Esophagus (tissue), 2 donors: ENCODE data around the gene GUCY2C. TPM values are rescaled to one million over a fixed set of nuclear protein-coding genes. Genes with fewer than 3 reads are reported as not detected.
A peak's percentile ranks its signal among the peaks of the same experiment; 100 is the strongest.
"Not testable (repeated sequence)": the region's sequence is repeated elsewhere in the genome, so short reads cannot be mapped to it uniquely, and the experiment has no call there.

Experiments
- H3K27ac ChIP-seq, 2 donors: one replicate each; pipeline ENCODE4 v1.5.1; 2013; ENCODE audit warnings: low read depth in 2 of 2, mild to moderate bottlenecking in 2 of 2, inconsistent platforms in 1 of 2, low read length in 1 of 2, moderate library complexity in 1 of 2
- H3K27me3 ChIP-seq, 2 donors: one replicate each; pipeline ENCODE4 v1.6.1; 2013; ENCODE audit warnings: low read length in 2 of 2, control low read depth in 1 of 2, mild to moderate bottlenecking in 1 of 2; ENCODE audit not compliant: insufficient read depth in 2 of 2, control insufficient read depth in 1 of 2
- H3K36me3 ChIP-seq, 2 donors: one replicate each; pipeline ENCODE4 v1.6.1; 2013; ENCODE audit warnings: low read length in 1 of 2; ENCODE audit not compliant: control insufficient read depth in 2 of 2, insufficient read depth in 2 of 2
- H3K4me1 ChIP-seq, 2 donors: one replicate each; pipeline ENCODE4 v1.6.1; 2013; ENCODE audit warnings: low read length in 1 of 2; ENCODE audit not compliant: control insufficient read depth in 2 of 2, insufficient read depth in 2 of 2
- H3K4me3 ChIP-seq, 2 donors: one replicate each; pipeline ENCODE4 v1.5.1; 2013; ENCODE audit warnings: low read length in 2 of 2, mild to moderate bottlenecking in 2 of 2, low read depth in 1 of 2, moderate library complexity in 1 of 2
- H3K9me3 ChIP-seq, 2 donors: one replicate each; pipeline ENCODE4 v1.6.1; 2013; ENCODE audit warnings: mild to moderate bottlenecking in 2 of 2, low read depth in 1 of 2, low read length in 1 of 2, moderate library complexity in 1 of 2; ENCODE audit not compliant: control insufficient read depth in 2 of 2, insufficient read depth in 1 of 2
- WGBS, 2 donors: extraction: QIAGEN DNeasy Blood & Tissue Kit; methylation state at CpG; one replicate each; pipeline ENCODE4 v1.1.7; 2013; 5-methylcytosine and 5-hydroxymethylcytosine counted together
- polyA plus RNA-seq, 2 donors: library from polyadenylated mRNA; stranded (reverse); fragments of 200-250 nt; gene quantifications; one replicate each; pipeline ENCODE4 v1.2.3, GENCODE V29; 2013
- donor health status: healthy with polysubstance abuse.
- donor health status: Bipolar disorder and iron deficiency.

The GUCY2C gene
- polyA plus RNA-seq, 2 donors, result 0.05 to 0.39 TPM

GRCh38 chr12:14691560-14691959, 4.8 kb downstream of the GUCY2C start:
- Histone ChIP-seq H3K9me3 (peaks cover 0 to 4% of the 10 kb centered on the region in 2 donors), H3K4me3 (no peak overlapping the region), H3K4me1 (no peaks in the 10 kb centered on the region), H3K27ac (no peak overlapping the region), H3K27me3 (no peaks in the 10 kb centered on the region), H3K36me3 (no peaks in the 10 kb centered on the region)

- no peaks in the 10 kb centered on the region for H3K36me3 ChIP-seq
- no peaks in the 10 kb centered on the region for H3K4me1 ChIP-seq
- H3K27ac ChIP-seq, result no peak overlapping the region
- no peak overlapping the region for H3K4me3 ChIP-seq
- no peaks in the 10 kb centered on the region for H3K9me3 ChIP-seq
- no peaks in the 10 kb centered on the region for H3K27me3 ChIP-seq
These were observed 6.4 kb downstream of the GUCY2C start for GRCh38 chr12:14689996-14690395.

DNA sequence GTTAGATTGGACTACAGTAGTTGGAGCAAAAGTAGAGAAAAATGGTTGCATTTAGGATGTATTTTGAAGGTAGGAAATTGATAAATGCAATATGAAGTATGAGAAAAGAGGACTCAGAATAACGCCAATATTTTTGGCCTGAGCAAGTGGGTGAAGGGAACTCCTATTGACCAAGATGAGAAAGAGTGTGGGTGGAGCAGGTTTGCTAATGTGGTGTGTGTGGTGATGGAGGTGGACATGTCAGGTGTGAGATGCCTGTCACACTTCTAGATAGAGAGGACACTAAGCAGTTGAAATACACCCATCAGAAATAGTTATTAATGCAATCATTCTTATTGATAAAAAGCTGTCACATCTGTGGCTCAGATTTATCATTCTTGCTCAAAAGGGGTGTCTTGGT, 7.3 kb downstream of the GUCY2C start:
- Histone ChIP-seq H3K4me3 (no peak overlapping the region), H3K27me3 (no peaks in the 10 kb centered on the region), H3K36me3 (no peaks in the 10 kb centered on the region), H3K27ac (no peak overlapping the region), H3K4me1 (no peaks in the 10 kb centered on the region), H3K9me3 (no peaks in the 10 kb centered on the region)
- 89 to 93% methylated on average over 1 of the region's 1 CpG for WGBS, 2 donors

GRCh38 chr12:14682231-14682630, 14.2 kb downstream of the GUCY2C start:
- WGBS, 2 donors, result 78 to 81% methylated on average over 4 of the region's 4 CpGs
- not testable (repeated sequence) for H3K27me3 ChIP-seq, H3K27ac ChIP-seq, H3K9me3 ChIP-seq, H3K4me3 ChIP-seq, H3K36me3 ChIP-seq, H3K4me1 ChIP-seq

GRCh38 chr12:14681625-14682024, 14.8 kb downstream of the GUCY2C start:
- H3K4me1 ChIP-seq, result no peaks in the 10 kb centered on the region
- no peak overlapping the region for H3K4me3 ChIP-seq
- no peaks in the 10 kb centered on the region for H3K36me3 ChIP-seq
- no peaks in the 10 kb centered on the region for H3K27me3 ChIP-seq
- 74 to 79% methylated on average over 2 of the region's 2 CpGs for WGBS, 2 donors
- no peak overlapping the region for H3K27ac ChIP-seq
- H3K9me3 ChIP-seq, result no peaks in the 10 kb centered on the region

DNA sequence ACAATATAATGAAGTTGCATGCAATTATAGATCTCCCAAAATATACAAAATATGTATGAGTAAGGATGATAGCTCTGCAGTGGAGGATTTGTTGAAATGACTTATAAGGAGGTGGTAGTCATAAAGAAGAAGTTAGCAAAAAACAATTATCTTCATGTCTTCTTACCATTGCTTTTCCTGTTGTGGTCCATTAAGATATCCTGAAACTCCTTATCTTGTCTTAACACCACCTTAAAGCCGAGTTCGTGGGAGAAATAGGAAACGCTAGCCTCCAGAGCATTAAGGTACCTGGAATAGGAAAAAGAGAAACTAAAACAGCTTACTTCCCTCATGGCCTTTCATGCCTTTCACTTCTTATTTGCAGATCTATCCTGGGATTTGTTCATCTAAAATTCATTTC, 15.2 kb downstream of the GUCY2C start:
- no peaks in the 10 kb centered on the region for H3K9me3 ChIP-seq
- WGBS, 2 donors, result 70 to 72% methylated on average over 3 of the region's 3 CpGs
- H3K4me1 ChIP-seq, result no peaks in the 10 kb centered on the region
- H3K4me3 ChIP-seq, result no peak overlapping the region
- H3K27ac ChIP-seq, result no peak overlapping the region
- H3K36me3 ChIP-seq, result no peaks in the 10 kb centered on the region
- H3K27me3 ChIP-seq, result no peaks in the 10 kb centered on the region

- Histone ChIP-seq H3K9me3 (no peaks in the 10 kb centered on the region), H3K27me3 (no peaks in the 10 kb centered on the region), H3K4me1 (no peaks in the 10 kb centered on the region), H3K27ac (no peak overlapping the region), H3K4me3 (no peak overlapping the region), H3K36me3 (no peaks in the 10 kb centered on the region)
- 77 to 90% methylated on average over 6 of the region's 6 CpGs for WGBS, 2 donors
These were observed 17.8 kb downstream of the GUCY2C start for GRCh38 chr12:14678547-14679150.

GRCh38 chr12:14668591-14668990, 27.8 kb downstream of the GUCY2C start:
- Histone ChIP-seq H3K27me3 (no peaks in the 10 kb centered on the region), H3K9me3 (no peaks in the 10 kb centered on the region), H3K27ac (no peak overlapping the region), H3K4me3 (no peak overlapping the region), H3K4me1 (no peaks in the 10 kb centered on the region), H3K36me3 (no peaks in the 10 kb centered on the region)
- WGBS, 2 donors, result 88 to 89% methylated on average over 3 of the region's 3 CpGs

DNA sequence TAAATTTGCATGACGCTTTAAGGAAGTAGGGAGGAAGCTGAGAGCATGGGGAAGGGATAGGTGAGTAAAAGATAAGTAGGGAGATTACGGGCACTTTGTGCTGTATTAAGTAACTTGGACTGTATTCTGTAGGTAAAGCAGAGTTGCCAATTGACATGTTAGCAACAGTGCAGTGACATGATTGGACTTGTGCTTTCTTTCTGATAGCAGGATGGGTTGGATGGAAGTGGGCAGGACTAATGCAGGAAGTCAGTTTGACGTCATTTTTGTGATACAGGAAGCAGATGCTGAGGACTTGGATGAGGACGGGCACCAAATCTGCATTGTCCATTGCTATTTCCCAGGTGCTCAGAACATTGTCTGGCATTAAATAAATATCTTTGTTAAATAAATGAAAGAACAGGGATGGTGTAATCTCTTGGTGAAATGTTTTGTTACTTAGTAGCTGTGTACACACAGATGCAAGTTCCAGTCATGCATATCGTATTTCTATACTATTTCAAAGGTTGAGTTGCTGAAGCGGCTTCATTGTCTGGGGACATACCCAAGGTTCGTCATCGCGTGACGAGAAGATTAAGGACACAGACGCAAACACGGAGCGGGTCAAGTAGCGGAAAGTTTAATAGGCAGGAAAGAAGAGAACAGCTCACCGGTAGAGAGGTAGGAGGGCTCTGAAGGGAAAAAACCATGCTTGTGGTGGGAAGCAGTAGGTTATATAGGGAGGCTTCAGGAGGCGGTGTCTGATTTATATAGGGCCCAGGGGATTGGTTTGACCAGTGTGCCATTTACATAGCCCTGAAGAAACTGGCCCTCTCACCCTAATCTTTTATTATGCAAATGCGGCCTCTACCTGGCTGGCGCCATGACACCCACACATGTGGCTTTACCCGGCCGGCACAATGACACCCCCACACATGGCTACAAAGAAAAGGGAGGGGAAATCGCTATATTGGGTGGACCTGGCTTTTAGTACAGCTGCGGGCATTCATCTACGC, 30.7 kb downstream of the GUCY2C start:
- peak overlapping the region in 1 of 2 donors; percentile 29 for H3K27ac ChIP-seq
- no peaks in the 10 kb centered on the region for H3K27me3 ChIP-seq
- WGBS, 2 donors, result 79 to 80% methylated on average over 23 of the region's 23 CpGs

More for the DNA sequence above, 30.7 kb downstream of the GUCY2C start:
- no peaks in the 10 kb centered on the region for H3K4me1 ChIP-seq
- no peaks in the 10 kb centered on the region for H3K9me3 ChIP-seq
- no peak overlapping the region for H3K4me3 ChIP-seq
- no peaks in the 10 kb centered on the region for H3K36me3 ChIP-seq
